GM12891 (cell line): ENCODE results near the gene MAD2L1BP.

Experiments
- PAX5 ChIP-seq: IDR thresholded peaks from 2 replicates; pipeline ENCODE4 v1.6.1; 2011; ENCODE audit warnings: low read length, moderate library complexity, mild to moderate bottlenecking; ENCODE audit not compliant: insufficient read depth, severe bottlenecking
- POLR2A ChIP-seq: IDR thresholded peaks from 2 replicates; pipeline ENCODE4 v1.6.1; 2011; ENCODE audit warnings: low read depth, low read length, control low read depth
- POLR2AphosphoS5 ChIP-seq: IDR thresholded peaks from 2 replicates; pipeline ENCODE4 v1.6.1; 2011; ENCODE audit warnings: low read depth, low read length, control low read depth
- SPI1 ChIP-seq: IDR thresholded peaks from 2 replicates; pipeline ENCODE4 v1.6.1; 2011; ENCODE audit warnings: low read depth, low read length, control low read depth
- TAF1 ChIP-seq: IDR thresholded peaks from 2 replicates; pipeline ENCODE4 v1.6.1; 2011; ENCODE audit warnings: low read depth, low read length, control low read depth

DNA sequence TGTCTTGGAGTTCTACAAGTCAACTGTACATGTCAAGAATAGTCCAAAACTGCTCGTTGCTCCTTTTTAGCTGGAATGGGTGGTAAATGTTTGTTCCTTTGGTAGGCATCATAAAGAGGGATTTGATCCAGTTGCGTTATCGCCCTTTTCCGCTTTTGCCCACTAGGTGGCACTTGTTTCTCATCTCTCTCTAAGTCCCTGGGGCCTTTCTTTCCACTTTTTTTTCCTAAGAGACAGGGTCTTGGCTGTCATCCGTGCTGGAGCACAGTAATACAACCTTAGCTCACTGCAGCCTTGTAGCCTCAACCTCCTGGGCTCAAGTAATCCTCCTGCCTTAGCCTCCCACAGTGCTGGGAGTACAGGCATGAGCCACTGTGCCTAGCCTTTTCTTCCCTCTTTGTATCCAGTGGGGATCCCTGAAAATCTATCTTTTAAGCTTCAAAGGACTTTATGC lies 27.3 kb upstream of the MAD2L1BP start:
- TF ChIP-seq TAF1: no peak
- TF ChIP-seq POLR2AphosphoS5: no peak
- no peak for TF ChIP-seq POLR2A
- TF ChIP-seq PAX5: no peak
- TF ChIP-seq SPI1: no peak
